H9 (cell line): Measurements from ENCODE around the gene ANGPTL8. TPM values are rescaled to one million over a fixed set of nuclear protein-coding genes. Genes with fewer than 3 reads are reported as not detected.

Source experiments
- DNase-seq: peaks from one replicate; pipeline ENCODE4 v3.0.0-alpha.2; 2017
- H2AFZ ChIP-seq: one replicate; pipeline ENCODE4 v1.6.1; 2013; ENCODE audit warnings: mild to moderate bottlenecking, low read length, control low read depth, moderate library complexity
- H2AK5ac ChIP-seq: 2 replicates; pipeline ENCODE4 v1.6.1; 2013; ENCODE audit warnings: low read length, control low read depth, mixed read lengths; ENCODE audit not compliant: insufficient read length
- H2BK120ac ChIP-seq: one replicate; pipeline ENCODE4 v1.6.1; 2013; ENCODE audit warnings: low read depth, mild to moderate bottlenecking, low read length, control low read depth, inconsistent platforms; ENCODE audit not compliant: poor library complexity, severe bottlenecking
- H2BK12ac ChIP-seq: 2 replicates; pipeline ENCODE4 v1.6.1; 2013; ENCODE audit warnings: low read length, control low read depth, mixed read lengths, low read depth; ENCODE audit not compliant: insufficient read length
- H2BK15ac ChIP-seq: 2 replicates; pipeline ENCODE4 v1.6.1; 2013; ENCODE audit warnings: low read depth, low read length, control low read depth
- H2BK20ac ChIP-seq: one replicate; pipeline ENCODE4 v1.6.1; 2013; ENCODE audit warnings: low read depth, mild to moderate bottlenecking, low read length, control low read depth, inconsistent platforms; ENCODE audit not compliant: poor library complexity, severe bottlenecking
- H2BK5ac ChIP-seq: 2 replicates; pipeline ENCODE4 v1.6.1; 2013; ENCODE audit warnings: low read length, control low read depth, mixed read lengths; ENCODE audit not compliant: insufficient read length
- H3K14ac ChIP-seq: 2 replicates; pipeline ENCODE4 v1.6.1; 2013; ENCODE audit warnings: low read length, control low read depth; ENCODE audit not compliant: insufficient read depth
- H3K18ac ChIP-seq: 2 replicates; pipeline ENCODE4 v1.6.1; 2013; ENCODE audit warnings: low read depth, mild to moderate bottlenecking, mixed read lengths, low read length, control low read depth; ENCODE audit not compliant: insufficient read length
- H3K23ac ChIP-seq: 2 replicates; pipeline ENCODE4 v1.6.1; 2013; ENCODE audit warnings: low read length, control low read depth, mixed read lengths, low read depth; ENCODE audit not compliant: insufficient read length
- H3K23me2 ChIP-seq: 2 replicates; pipeline ENCODE4 v1.6.1; 2013; ENCODE audit warnings: low read depth, mild to moderate bottlenecking, mixed read lengths, low read length, control low read depth; ENCODE audit not compliant: insufficient read length, poor library complexity, severe bottlenecking
- H3K27ac ChIP-seq: 2 replicates; pipeline ENCODE4 v1.5.1; 2013; ENCODE audit warnings: low read length, control low read depth, mixed read lengths, low read depth; ENCODE audit not compliant: insufficient read length
- H3K27me3 ChIP-seq: 2 replicates; pipeline ENCODE4 v1.6.1; 2013; ENCODE audit warnings: low read length, control low read depth, inconsistent platforms; ENCODE audit not compliant: insufficient read depth
- H3K4ac ChIP-seq: 2 replicates; pipeline ENCODE4 v1.6.1; 2013; ENCODE audit warnings: low read depth, mild to moderate bottlenecking, control low read depth, inconsistent platforms, low read length, moderate library complexity
- H3K4me1 ChIP-seq: 2 replicates; pipeline ENCODE4 v1.6.1; 2013; ENCODE audit warnings: low read length, control low read depth, inconsistent platforms; ENCODE audit not compliant: insufficient read depth
- H3K4me2 ChIP-seq: 2 replicates; pipeline ENCODE4 v1.6.1; 2013; ENCODE audit warnings: low read length, control low read depth, mixed read lengths; ENCODE audit not compliant: insufficient read length, insufficient read depth
- H3K56ac ChIP-seq: 2 replicates; pipeline ENCODE4 v1.6.1; 2013; ENCODE audit warnings: low read depth, mild to moderate bottlenecking, mixed read lengths, low read length, control low read depth; ENCODE audit not compliant: insufficient read length
- H3K79me1 ChIP-seq: 2 replicates; pipeline ENCODE4 v1.6.1; 2013; ENCODE audit warnings: low read depth, mild to moderate bottlenecking, moderate library complexity, low read length, control low read depth, inconsistent platforms; ENCODE audit not compliant: insufficient read depth, poor library complexity, severe bottlenecking
- H3K79me2 ChIP-seq: 2 replicates; pipeline ENCODE4 v1.6.1; 2013; ENCODE audit warnings: low read length, control low read depth, inconsistent platforms; ENCODE audit not compliant: insufficient read depth
- H3K9ac ChIP-seq: 2 replicates; pipeline ENCODE4 v1.6.1; 2013; ENCODE audit warnings: low read length, control low read depth, mixed read lengths; ENCODE audit not compliant: insufficient read length; ENCODE audit errors: extremely low read depth
- H3K9me3 ChIP-seq: one replicate; pipeline ENCODE4 v1.6.1; 2013; ENCODE audit warnings: low read depth, low read length, inconsistent platforms; ENCODE audit not compliant: control insufficient read depth
- H3T11ph ChIP-seq: one replicate; pipeline ENCODE4 v1.6.1; 2013; ENCODE audit warnings: mild to moderate bottlenecking, low read length, control low read depth, inconsistent platforms
- H4K20me1 ChIP-seq: one replicate; pipeline ENCODE4 v1.6.1; 2013; ENCODE audit not compliant: control insufficient read depth, insufficient read length, insufficient read depth
- H4K5ac ChIP-seq: 2 replicates; pipeline ENCODE4 v1.6.1; 2013; ENCODE audit warnings: low read depth, mild to moderate bottlenecking, mixed read lengths, low read length, control low read depth; ENCODE audit not compliant: insufficient read length
- H4K8ac ChIP-seq: replicated peaks from 2 replicates; pipeline ENCODE4 v1.6.1; 2013; ENCODE audit warnings: low read length, control low read depth, mixed read lengths, low read depth; ENCODE audit not compliant: insufficient read length
- H4K91ac ChIP-seq: 2 replicates; pipeline ENCODE4 v1.6.1; 2013; ENCODE audit warnings: low read depth, mild to moderate bottlenecking, moderate library complexity, mixed read lengths, low read length, control low read depth; ENCODE audit not compliant: insufficient read length
- H3K27ac Mint-ChIP-seq, 3 experiments: 2 replicates in 2 of 3; 3 replicates in 1 of 3; pipeline ENCODE4 v1.8.0; 2020 to 2021; ENCODE audit warnings: mixed read lengths in 3 of 3, mild to moderate bottlenecking in 1 of 3, moderate library complexity in 1 of 3
- H3K27me3 Mint-ChIP-seq: 2 replicates; pipeline ENCODE4 v1.8.0; 2021; ENCODE audit warnings: low read depth, mild to moderate bottlenecking, moderate library complexity, mixed read lengths
- H3K36me3 Mint-ChIP-seq, 3 experiments: 2 replicates in 2 of 3; 3 replicates in 1 of 3; pipeline ENCODE4 v1.8.0; 2020 to 2021; ENCODE audit warnings: low read depth in 3 of 3, mixed read lengths in 3 of 3; ENCODE audit not compliant: insufficient read depth in 1 of 3
- H3K4me1 Mint-ChIP-seq, 2 experiments: 2 replicates each; pipeline ENCODE4 v1.8.0; 2020; ENCODE audit warnings: mixed read lengths in 2 of 2
- H3K4me3 Mint-ChIP-seq, 2 experiments: 2 replicates in 1 of 2; 3 replicates in 1 of 2; pipeline ENCODE4 v1.8.0; 2020 to 2021; ENCODE audit warnings: mild to moderate bottlenecking in 2 of 2, mixed read lengths in 2 of 2, moderate library complexity in 1 of 2
- H3K9me3 Mint-ChIP-seq, 2 experiments: 2 replicates in 1 of 2; 3 replicates in 1 of 2; pipeline ENCODE4 v1.8.0; 2020; ENCODE audit warnings: mild to moderate bottlenecking in 2 of 2, mixed read lengths in 2 of 2, moderate library complexity in 1 of 2
- CTCF ChIP-seq: fragments of 200-600 bp; sonication (generic); conservative IDR thresholded peaks from 3 replicates; pipeline ENCODE4 v1.8.0; 2021; ENCODE audit warnings: antibody characterized with exemption, mild to moderate bottlenecking
- WGBS: extraction: QIAGEN DNeasy Blood & Tissue Kit; methylation state at CpG from one replicate; pipeline ENCODE4 v1.1.7; 2013; ENCODE audit warnings: missing lambda C conversion rate, low lambda C conversion rate, mixed read lengths; ENCODE audit not compliant: insufficient read length; ENCODE audit errors: extremely low coverage; 5-methylcytosine and 5-hydroxymethylcytosine counted together
- total RNA-seq: library from RNA; stranded (reverse); gene quantifications from 2 replicates; pipeline ENCODE4 v1.2.1, GENCODE V29; 2021

Gene ANGPTL8
- total RNA-seq, 1 experiment from 2014 or later, result not detected

- no peak overlapping the region for H2AK5ac ChIP-seq
- H3K23ac ChIP-seq, result no peak overlapping the region
- no peak overlapping the region for H4K5ac ChIP-seq
- no peak overlapping the region for H3K4me2 ChIP-seq
- no peaks in the 10 kb centered on the region for H3K27me3 Mint-ChIP-seq
- H3K4ac ChIP-seq, result no peak overlapping the region
- no peak overlapping the region for H4K91ac ChIP-seq
- TF ChIP-seq CTCF, result no peak
- no peak for DNase-seq
- no peak overlapping the region for H3K9ac ChIP-seq
- H2AFZ ChIP-seq, result no peak overlapping the region
- peaks cover 12% of the 10 kb centered on the region in 2 experiments; a peak in 4 of 5 replicates for H3K9me3 Mint-ChIP-seq
- H3K23me2 ChIP-seq, result no peaks in the 10 kb centered on the region
- no peaks in the 10 kb centered on the region for H3K79me2 ChIP-seq
- H3K9me3 ChIP-seq, result peaks cover 6% of the 10 kb centered on the region
- no peak overlapping the region for H3K27ac ChIP-seq
- WGBS, result no CpG with 5 or more reads among the region's 3 CpGs
- H2BK15ac ChIP-seq, result no peak overlapping the region
- no peaks in the 10 kb centered on the region for H4K20me1 ChIP-seq
- no peak overlapping the region for H3K18ac ChIP-seq
- no peak overlapping the region for H3K14ac ChIP-seq
- H3K36me3 Mint-ChIP-seq, result peaks cover 26 to 43% (median 42%) of the 10 kb centered on the region in 3 experiments
- H3K4me3 Mint-ChIP-seq, result no peak overlapping the region
- H3K79me1 ChIP-seq, result no peaks in the 10 kb centered on the region
- no peaks in the 10 kb centered on the region for H3K27me3 ChIP-seq
- no peak overlapping the region for H4K8ac ChIP-seq
- no peak overlapping the region for H2BK20ac ChIP-seq
- H2BK5ac ChIP-seq, result no peak overlapping the region
- H3K4me1 Mint-ChIP-seq, result peaks cover 2 to 10% of the 10 kb centered on the region in 2 experiments; a peak in 3 of 4 replicates
- no peak overlapping the region for H3K27ac Mint-ChIP-seq
- no peak overlapping the region for H2BK12ac ChIP-seq
- no peaks in the 10 kb centered on the region for H3K4me1 ChIP-seq
- no peak overlapping the region for H3T11ph ChIP-seq
- no peak overlapping the region for H2BK120ac ChIP-seq
- H3K56ac ChIP-seq, result no peak overlapping the region
Measured at GRCh38 chr19:11225815-11226214, 13.6 kb upstream of the ANGPTL8 start.
